Natural killer cell (primary cell): ENCODE measurements around the gene MFSD8. TPM values are rescaled to one million over a fixed set of nuclear protein-coding genes. Genes with fewer than 3 reads are reported as not detected.

Experiments
- ATAC-seq, 3 donors: fragments of 150-1000 bp in 2 of 3; fragments of 200-7000 bp in 1 of 3; cut with Tn5 transposase; 1 replicate in 1 of 3; 2 replicates in 2 of 3; pipeline ENCODE4 v1.10.0; 2021; ENCODE audit warnings: mild to moderate bottlenecking in 2 of 3, moderate library complexity in 2 of 3
- DNase-seq, 2 donors: peaks; one replicate each; pipeline versions ENCODE4 v3.0.0 to v3.0.0-alpha.2; 2013 to 2021; ENCODE audit warnings: mixed read lengths in 1 of 2
- H3K27ac ChIP-seq: one replicate; pipeline ENCODE4 v1.5.1; 2013; ENCODE audit warnings: mild to moderate bottlenecking, low read length
- H3K27me3 ChIP-seq: one replicate; pipeline ENCODE4 v1.6.1; 2013; ENCODE audit warnings: low read length; ENCODE audit not compliant: control insufficient read depth, insufficient read depth
- H3K36me3 ChIP-seq: one replicate; pipeline ENCODE4 v1.6.1; 2013; ENCODE audit warnings: low read length; ENCODE audit not compliant: control insufficient read depth, insufficient read depth
- H3K4me1 ChIP-seq: one replicate; pipeline ENCODE4 v1.6.1; 2013; ENCODE audit warnings: low read length; ENCODE audit not compliant: control insufficient read depth, insufficient read depth
- H3K4me3 ChIP-seq: one replicate; pipeline ENCODE4 v1.5.1; 2013; ENCODE audit warnings: low read length
- H3K9me3 ChIP-seq: one replicate; pipeline ENCODE4 v1.6.1; 2013; ENCODE audit warnings: low read length; ENCODE audit not compliant: control insufficient read depth, insufficient read depth
- H3K27ac Mint-ChIP-seq, 2 donors: one replicate each; pipeline ENCODE4 v1.8.0; 2022; ENCODE audit warnings: mild to moderate bottlenecking in 2 of 2, mixed read lengths in 2 of 2, moderate library complexity in 1 of 2
- H3K27me3 Mint-ChIP-seq, 2 donors: one replicate each; pipeline ENCODE4 v1.8.0; 2022; ENCODE audit warnings: low read depth in 2 of 2, mixed read lengths in 2 of 2
- H3K36me3 Mint-ChIP-seq: one replicate; pipeline ENCODE4 v1.8.0; 2022; ENCODE audit warnings: mixed read lengths
- H3K4me1 Mint-ChIP-seq, 2 donors: one replicate each; pipeline ENCODE4 v1.8.0; 2022; ENCODE audit warnings: mixed read lengths in 2 of 2
- H3K4me3 Mint-ChIP-seq: one replicate; pipeline ENCODE4 v1.8.0; 2022; ENCODE audit warnings: mild to moderate bottlenecking, moderate library complexity, mixed read lengths
- H3K9me3 Mint-ChIP-seq, 2 donors: one replicate each; pipeline ENCODE4 v1.8.0; 2022; ENCODE audit warnings: mixed read lengths in 2 of 2
- CTCF ChIP-seq: fragments of 200-600 bp; IDR thresholded peaks from one replicate; pipeline ENCODE4 v1.8.0; 2022; ENCODE audit warnings: antibody characterized with exemption
- WGBS: methylation state at CpG from one replicate; pipeline ENCODE4 v1.1.7; 2013; ENCODE audit warnings: missing lambda C conversion rate; ENCODE audit not compliant: insufficient coverage; 5-methylcytosine and 5-hydroxymethylcytosine counted together
- intact Hi-C: fragments of 100-400 bp; cut with micrococcal nuclease; formaldehyde crosslinking; loops from one replicate; pipeline ENCODE4 v1.14.2; 2022
- total RNA-seq, 4 donors: library from RNA; stranded (reverse); fragments of 120-200 nt in 1 of 4; gene quantifications; one replicate each; pipeline versions ENCODE4 v1.2.3 to v1.2.4, GENCODE V29; 2013 to 2022

The MFSD8 gene
- total RNA-seq, 3 donors from 2014 or later (not counting 1 experiment from before 2014, with no cell fraction given): 25.9 to 34.0 (median 25.9) TPM

GRCh38 chr4:127880763-127881562, 84.0 kb downstream of the MFSD8 start, which contains the start of gene PLK4:
Gene PLK4, plus strand, starts transcription at chr4:127880893. Its CDS starts 242 bp downstream, at chr4:127881135.
- Histone ChIP-seq H3K4me1 (peaks cover 12% of the 10 kb centered on the region), H3K4me3 (peak within 1 kb of the TSS; percentile 95), H3K9me3 (no peaks in the 10 kb centered on the region), H3K27me3 (no peaks in the 10 kb centered on the region), H3K36me3 (no peaks in the 10 kb centered on the region), H3K27ac (peak within 1 kb of the TSS; percentile 90)
- TF ChIP-seq CTCF: no peak
- under 1% methylated on average over 70 of the region's 70 CpGs for WGBS
- H3K36me3 Mint-ChIP-seq: no peaks in the 10 kb centered on the region
- intact Hi-C loops: loop anchor here (2.0 to 5.0 kb wide), 3 partner anchors 84 to 406 kb away; partner anchors contain the start of genes ABHD18, LARP1B, MFSD8 and PGRMC2
- H3K4me3 Mint-ChIP-seq: peak within 1 kb of the TSS; percentile 98
- H3K27ac Mint-ChIP-seq: peak within 1 kb of the TSS; percentile 96 to 99
- no peaks in the 10 kb centered on the region for H3K27me3 Mint-ChIP-seq
- peaks cover 15 to 16% of the 10 kb centered on the region in 2 donors for H3K4me1 Mint-ChIP-seq
- DNase-seq: peak; percentile 93 to 98
- no peaks in the 10 kb centered on the region for H3K9me3 Mint-ChIP-seq
- peak; percentile 93 to 97 (median 94) for ATAC-seq

- Histone ChIP-seq H3K27me3 (no peaks in the 10 kb centered on the region), H3K4me1 (peaks cover 5% of the 10 kb centered on the region), H3K36me3 (no peaks in the 10 kb centered on the region), H3K9me3 (no peaks in the 10 kb centered on the region), H3K4me3 (no peak overlapping the region), H3K27ac (no peak overlapping the region)
- ATAC-seq (no peak), DNase-seq (no peak)
- H3K4me3 Mint-ChIP-seq: no peak overlapping the region
- intact Hi-C loops: no loop called here
- no peaks in the 10 kb centered on the region for H3K27me3 Mint-ChIP-seq
- H3K9me3 Mint-ChIP-seq: no peaks in the 10 kb centered on the region
- no peak overlapping the region for H3K27ac Mint-ChIP-seq
- H3K36me3 Mint-ChIP-seq: no peaks in the 10 kb centered on the region
- TF ChIP-seq CTCF: no peak
- peaks cover 5 to 7% of the 10 kb centered on the region in 2 donors for H3K4me1 Mint-ChIP-seq
These were observed 89.2 kb downstream of the MFSD8 start for GRCh38 chr4:127875791-127876190.

GRCh38 chr4:127870688-127871087, 94.3 kb downstream of the MFSD8 start:
- H3K27ac Mint-ChIP-seq: no peak overlapping the region
- no peaks in the 10 kb centered on the region for H3K36me3 Mint-ChIP-seq
- Histone ChIP-seq H3K36me3 (no peaks in the 10 kb centered on the region), H3K4me3 (no peak overlapping the region), H3K4me1 (no peaks in the 10 kb centered on the region), H3K27me3 (no peaks in the 10 kb centered on the region), H3K9me3 (no peaks in the 10 kb centered on the region), H3K27ac (no peak overlapping the region)
- intact Hi-C loops: no loop called here
- ATAC-seq (no peak), DNase-seq (no peak)
- TF ChIP-seq CTCF: no peak
- no peaks in the 10 kb centered on the region for H3K9me3 Mint-ChIP-seq
- H3K4me3 Mint-ChIP-seq: no peak overlapping the region
- WGBS: 88% methylated on average over 3 of the region's 3 CpGs
- H3K4me1 Mint-ChIP-seq: no peaks in the 10 kb centered on the region
- H3K27me3 Mint-ChIP-seq: no peaks in the 10 kb centered on the region

GRCh38 chr4:127870281-127870680, 94.7 kb downstream of the MFSD8 start:
- no peak overlapping the region for H3K4me3 Mint-ChIP-seq
- H3K27ac Mint-ChIP-seq: no peak overlapping the region
- H3K9me3 ChIP-seq: no peaks in the 10 kb centered on the region
- no peak for TF ChIP-seq CTCF
- ATAC-seq (no peak), DNase-seq (no peak)
- H3K36me3 Mint-ChIP-seq: no peaks in the 10 kb centered on the region
- intact Hi-C loops: no loop called here
- no peaks in the 10 kb centered on the region for H3K9me3 Mint-ChIP-seq
- no peaks in the 10 kb centered on the region for H3K27me3 Mint-ChIP-seq
- no peaks in the 10 kb centered on the region for H3K27me3 ChIP-seq
- no peaks in the 10 kb centered on the region for H3K4me1 ChIP-seq
- no peaks in the 10 kb centered on the region for H3K36me3 ChIP-seq
- H3K4me1 Mint-ChIP-seq: no peaks in the 10 kb centered on the region
- H3K4me3 ChIP-seq: no peak overlapping the region
- no peak overlapping the region for H3K27ac ChIP-seq
